ENCODE data around the gene NINJ1. TPM values are rescaled to one million over a fixed set of nuclear protein-coding genes. Genes with fewer than 3 reads are reported as not detected.

NINJ1 gene
- total and polyA plus RNA-seq, 5 experiments from 2014 or later: 33.8 to 97.6 (median 78.5) TPM

DNA sequence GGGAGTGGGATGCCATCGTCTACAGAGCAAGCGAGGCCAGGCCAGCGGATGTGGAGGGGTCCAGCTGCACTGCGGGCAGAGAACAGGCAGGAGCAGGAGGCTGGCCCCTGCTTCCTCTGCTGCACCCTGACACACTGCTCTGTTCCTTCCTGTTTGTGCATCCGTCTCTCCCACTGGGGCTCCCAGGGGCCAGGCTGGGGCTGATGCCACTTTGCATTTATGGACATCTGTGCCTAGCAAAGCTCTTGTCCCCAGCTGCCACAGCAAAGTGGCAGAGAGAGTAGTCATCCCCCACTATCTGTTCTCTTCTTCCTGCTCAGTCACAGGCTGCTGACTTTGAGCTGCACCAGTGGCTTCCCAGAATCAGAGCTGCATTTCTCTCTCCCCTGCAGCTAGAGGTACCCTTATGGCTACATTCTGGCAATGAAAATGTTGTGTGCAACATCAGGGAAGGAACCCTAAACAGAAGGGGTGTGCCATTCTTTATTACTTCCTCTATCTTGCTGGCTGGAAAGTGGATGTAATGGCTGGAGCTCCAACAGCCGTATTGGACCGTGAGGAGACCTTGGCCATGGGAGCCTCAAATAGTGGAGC is 4.2 kb upstream of the NINJ1 start:
- Mint-ChIP-seq H3K27me3 (no peaks in the 10 kb centered on the region), H3K4me1 (peaks cover 20 to 65% (median 56%) of the 10 kb centered on the region in 4 donors), H3K9me3 (no peaks in the 10 kb centered on the region), H3K36me3 (no peaks in the 10 kb centered on the region), H3K27ac (peak overlapping the region in 4 of 10 donors; percentile 37 to 86 (median 70)), H3K4me3 (peak overlapping the region in 2 of 10 donors; percentile 10 to 53)
- DNase-seq (no peak), ATAC-seq (no peak)
- POLR2A ChIA-PET: interaction anchor here (0.6 to 5.7 kb wide), 8 partner anchors 9 to 437 kb away, joined by 3 to 54 read pairs (median 4); no protein-coding TSS in a partner anchor

DNA sequence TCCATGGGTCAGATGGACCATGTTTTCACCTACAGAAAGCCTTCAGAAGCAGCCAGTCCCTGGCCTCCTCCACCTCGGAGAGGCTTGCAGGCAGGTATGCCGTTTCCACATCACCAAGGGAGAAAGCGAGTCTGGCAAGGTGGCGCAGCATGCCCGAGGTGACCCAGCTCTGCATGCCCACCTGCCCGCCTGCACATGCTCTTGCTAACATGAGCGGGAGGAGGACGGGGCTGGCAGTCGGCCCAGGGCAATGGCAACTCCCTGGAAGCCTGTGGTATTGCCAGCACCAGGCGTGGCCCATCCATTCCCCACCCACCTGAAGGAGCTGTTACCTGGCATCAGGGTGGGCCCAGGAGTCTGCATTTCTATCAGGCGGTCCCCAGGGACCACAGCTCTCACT is 3.3 kb upstream of the NINJ1 start:
- Mint-ChIP-seq H3K36me3 (no peaks in the 10 kb centered on the region), H3K27me3 (no peaks in the 10 kb centered on the region), H3K9me3 (no peaks in the 10 kb centered on the region), H3K27ac (peak overlapping the region in 2 of 10 donors; percentile 33 to 85), H3K4me1 (peaks cover 25 to 65% (median 57%) of the 10 kb centered on the region in 4 donors), H3K4me3 (peak overlapping the region in 3 of 10 donors; percentile 3 to 23 (median 13))
- DNase-seq (no peak), ATAC-seq (no peak)
- POLR2A ChIA-PET: interaction anchor here (0.7 to 5.7 kb wide), 5 partner anchors 12 to 250 kb away, joined by 3 to 54 read pairs (median 4); no protein-coding TSS in a partner anchor

DNA sequence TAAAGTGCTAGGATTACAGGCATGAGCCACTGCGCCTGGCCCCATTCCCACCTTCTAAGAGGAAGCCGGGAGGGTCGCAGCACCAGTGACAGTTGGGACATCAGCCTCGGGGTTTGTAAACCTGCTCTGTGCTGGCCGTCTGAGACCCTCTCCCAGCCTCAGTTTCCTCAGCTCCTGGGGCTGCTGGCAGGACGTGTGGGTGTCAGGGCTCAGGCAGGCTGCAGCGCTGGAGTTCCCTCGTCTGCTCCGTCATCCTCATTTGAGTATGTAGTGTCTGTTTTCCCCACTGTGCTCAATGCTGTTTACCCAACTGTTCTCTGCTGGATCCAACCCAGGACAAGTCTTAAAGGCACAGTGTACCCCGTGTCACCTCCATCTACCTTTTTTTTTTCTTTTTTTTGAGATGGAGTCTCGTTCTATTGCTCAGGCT is 2.0 kb upstream of the NINJ1 start:
- Mint-ChIP-seq H3K4me1 (peaks cover 35 to 69% (median 62%) of the 10 kb centered on the region in 4 donors), H3K36me3 (no peaks in the 10 kb centered on the region), H3K27ac (peak overlapping the region in 8 of 10 donors; percentile 47 to 99 (median 71)), H3K27me3 (no peaks in the 10 kb centered on the region), H3K4me3 (peak overlapping the region in 8 of 10 donors; percentile 12 to 92 (median 30)), H3K9me3 (no peaks in the 10 kb centered on the region)
- ATAC-seq (no peak), DNase-seq (no peak)
- POLR2A ChIA-PET: interaction anchor here (0.7 to 5.7 kb wide), 4 partner anchors 7 to 96 kb away, joined by 5 to 54 read pairs (median 30); no protein-coding TSS in a partner anchor

DNA sequence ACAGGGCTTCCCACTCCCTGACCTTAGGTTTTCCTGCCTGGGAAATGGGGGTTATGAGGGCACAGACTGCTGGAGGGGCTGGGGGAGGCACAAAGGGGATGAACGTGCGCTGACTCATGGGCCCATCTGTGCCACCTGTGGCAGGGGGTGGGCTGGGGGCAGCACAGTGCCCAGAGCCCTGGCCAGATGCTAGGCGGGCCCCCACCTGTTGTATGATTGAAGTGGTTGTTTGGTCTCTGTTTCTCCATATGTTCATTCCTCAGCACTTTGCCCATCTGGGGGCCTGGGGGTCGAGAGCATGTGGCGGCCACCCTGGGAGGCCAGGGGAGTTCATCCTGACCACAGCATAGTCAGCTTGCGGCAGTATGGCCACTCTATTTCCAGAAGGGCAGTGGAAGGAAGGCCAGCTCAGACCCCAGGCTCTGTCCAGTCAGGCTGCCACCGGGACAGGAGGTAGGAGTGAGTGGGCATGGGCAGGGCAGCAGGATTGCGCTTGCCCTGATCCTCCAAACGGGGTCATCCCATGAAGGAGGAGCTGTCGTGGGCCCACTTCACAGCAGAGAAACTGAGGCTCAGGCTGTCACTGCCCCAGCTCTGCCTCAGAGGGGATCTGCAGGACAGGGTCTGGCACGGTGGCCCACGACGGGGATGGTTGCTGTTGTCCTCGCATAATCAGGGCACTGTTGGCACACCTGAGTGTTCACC is 841 bp upstream of the NINJ1 start:
- ATAC-seq (no peak), DNase-seq (no peak)
- H3K27me3 Mint-ChIP-seq: no peaks in the 10 kb centered on the region
- peak overlapping the region; percentile 83 to 92 (median 86) for H3K4me3 Mint-ChIP-seq
- no peaks in the 10 kb centered on the region for H3K9me3 Mint-ChIP-seq
- H3K36me3 Mint-ChIP-seq: no peaks in the 10 kb centered on the region
- POLR2A ChIA-PET: interaction anchor here (0.8 to 5.7 kb wide), 12 partner anchors 8 to 432 kb away, joined by 3 to 54 read pairs (median 6); partner anchors contain the start of gene CARD19
- peaks cover 40 to 69% (median 62%) of the 10 kb centered on the region in 4 donors for H3K4me1 Mint-ChIP-seq
- H3K27ac Mint-ChIP-seq: peak overlapping the region; percentile 82 to 99 (median 96)

DNA sequence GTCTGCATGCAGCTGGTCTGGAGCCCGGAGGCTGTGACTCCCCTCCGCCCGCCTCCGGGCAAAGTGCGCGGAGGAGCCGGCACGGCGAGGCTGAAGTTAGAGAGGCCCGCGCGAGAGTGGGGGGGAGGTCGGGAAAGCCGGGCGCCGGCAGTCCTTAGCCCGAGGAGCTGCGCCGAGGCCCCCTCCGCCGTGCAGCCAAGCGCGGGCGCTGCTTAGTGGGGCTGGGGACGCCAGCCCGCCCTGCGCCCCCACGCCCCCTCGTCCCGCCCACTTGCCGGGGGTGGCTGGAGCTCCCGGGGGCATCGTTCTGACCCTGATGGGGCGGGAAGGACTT is 403 bp downstream of the NINJ1 start:
- no peaks in the 10 kb centered on the region for H3K9me3 Mint-ChIP-seq

DNA sequence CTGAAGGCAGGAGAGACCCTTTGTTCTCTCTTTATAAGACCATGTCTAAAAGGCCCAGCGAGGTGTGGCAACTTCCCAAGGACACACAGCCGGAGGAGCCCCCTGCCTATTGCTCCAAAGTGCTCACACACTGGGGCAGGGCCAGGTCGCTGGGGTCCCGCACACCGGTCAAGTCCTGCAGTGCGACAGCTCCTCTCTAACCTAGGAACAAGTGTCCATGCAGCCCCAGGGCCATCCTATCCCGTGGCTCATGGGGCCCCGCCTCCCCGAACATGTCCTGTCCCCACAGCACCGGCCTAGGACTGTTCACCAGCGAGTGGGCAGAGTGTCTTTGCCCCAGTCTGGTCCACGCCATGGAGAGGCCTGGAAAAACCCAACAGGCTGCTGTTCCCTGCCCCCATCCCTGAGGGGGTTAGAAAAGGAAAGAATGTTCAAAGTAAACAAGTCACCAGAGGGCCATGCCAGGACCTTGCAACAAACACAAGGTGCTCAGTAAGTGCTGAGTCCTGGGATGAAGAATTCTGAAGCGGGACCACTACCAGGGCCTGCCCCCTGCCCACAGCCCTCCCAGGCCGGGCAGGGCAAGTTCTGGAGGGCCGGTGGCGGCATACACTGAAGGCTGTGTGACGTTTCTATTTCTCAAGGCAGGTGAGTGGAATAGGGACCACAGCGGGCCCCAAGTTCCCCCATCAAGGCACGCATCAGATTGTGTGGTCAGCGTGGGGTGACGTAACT is 938 bp downstream of the NINJ1 start:
- DNase-seq (peak in 1 of 10 donors; percentile 61), ATAC-seq (peak in 1 of 2 donors; percentile 9)
- POLR2A ChIA-PET: interaction anchor here (0.9 to 5.7 kb wide), 12 partner anchors 8 to 166 kb away, joined by 3 to 54 read pairs (median 7); partner anchors contain the start of gene CARD19
- Mint-ChIP-seq H3K9me3 (no peaks in the 10 kb centered on the region), H3K27ac (peak overlapping the region; percentile 76 to 99 (median 89)), H3K36me3 (peaks cover 0 to 3% (median 0%) of the 10 kb centered on the region in 3 donors), H3K27me3 (no peaks in the 10 kb centered on the region), H3K4me1 (peaks cover 43 to 73% (median 66%) of the 10 kb centered on the region in 4 donors), H3K4me3 (peak overlapping the region; percentile 85 to 93 (median 88))

More for the DNA sequence above, 403 bp downstream of the NINJ1 start:
- peak overlapping the region; percentile 85 to 93 (median 88) for H3K4me3 Mint-ChIP-seq
- peaks cover 0 to 2% (median 0%) of the 10 kb centered on the region in 3 donors for H3K36me3 Mint-ChIP-seq
- DNase-seq (peak in 5 of 10 donors; percentile 39 to 57 (median 40)), ATAC-seq (peak; percentile 4 to 35)
- POLR2A ChIA-PET: interaction anchor here (0.6 to 5.7 kb wide), 19 partner anchors 8 to 433 kb away, joined by 3 to 54 read pairs (median 5); partner anchors contain the start of gene CARD19
- H3K4me1 Mint-ChIP-seq: peaks cover 39 to 73% (median 66%) of the 10 kb centered on the region in 4 donors
- peak overlapping the region; percentile 76 to 99 (median 89) for H3K27ac Mint-ChIP-seq
- no peaks in the 10 kb centered on the region for H3K27me3 Mint-ChIP-seq

DNA sequence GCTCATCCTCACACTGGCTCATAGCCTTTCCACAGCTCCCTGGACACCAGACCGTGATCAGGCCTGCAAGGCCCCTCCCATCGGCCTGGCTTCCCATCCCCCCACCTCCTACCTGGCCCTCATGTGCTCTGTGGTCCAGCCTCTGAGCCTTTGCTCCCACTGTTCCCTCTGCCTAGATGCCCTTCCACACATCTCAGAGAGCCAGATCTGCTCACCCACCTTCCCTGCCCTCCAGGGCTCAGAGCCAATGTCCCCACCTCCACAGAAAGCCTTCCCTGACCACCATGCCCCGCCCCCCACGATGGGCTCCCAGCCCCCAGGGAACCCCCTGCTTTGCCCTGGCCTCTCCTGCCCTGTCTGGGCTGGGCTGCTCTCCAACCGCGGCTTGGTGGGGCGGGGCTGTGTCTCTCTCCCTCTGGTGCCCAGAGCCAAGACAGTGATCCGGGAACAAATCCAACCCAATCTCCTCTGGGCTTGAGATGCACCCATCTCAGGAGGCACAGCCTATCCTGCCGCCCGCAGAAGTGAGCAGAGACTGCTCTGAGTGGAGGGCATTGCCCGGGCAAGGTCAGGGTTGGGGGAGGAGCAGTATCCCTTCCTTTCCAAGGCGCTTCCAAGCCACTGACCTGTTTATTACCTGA is 1.6 kb downstream of the NINJ1 start:
- H3K27me3 Mint-ChIP-seq: no peaks in the 10 kb centered on the region
- H3K36me3 Mint-ChIP-seq: peaks cover 0 to 3% (median 0%) of the 10 kb centered on the region in 3 donors
- peak overlapping the region; percentile 85 to 93 (median 88) for H3K4me3 Mint-ChIP-seq
- no peaks in the 10 kb centered on the region for H3K9me3 Mint-ChIP-seq
- H3K27ac Mint-ChIP-seq: peak overlapping the region; percentile 76 to 99 (median 89)
- POLR2A ChIA-PET: interaction anchor here (1.0 to 5.6 kb wide), 4 partner anchors 7 to 104 kb away, joined by 3 to 53 read pairs (median 6); no protein-coding TSS in a partner anchor
- DNase-seq: no peak
- no peak for ATAC-seq
- H3K4me1 Mint-ChIP-seq: peaks cover 42 to 74% (median 67%) of the 10 kb centered on the region in 4 donors

DNA sequence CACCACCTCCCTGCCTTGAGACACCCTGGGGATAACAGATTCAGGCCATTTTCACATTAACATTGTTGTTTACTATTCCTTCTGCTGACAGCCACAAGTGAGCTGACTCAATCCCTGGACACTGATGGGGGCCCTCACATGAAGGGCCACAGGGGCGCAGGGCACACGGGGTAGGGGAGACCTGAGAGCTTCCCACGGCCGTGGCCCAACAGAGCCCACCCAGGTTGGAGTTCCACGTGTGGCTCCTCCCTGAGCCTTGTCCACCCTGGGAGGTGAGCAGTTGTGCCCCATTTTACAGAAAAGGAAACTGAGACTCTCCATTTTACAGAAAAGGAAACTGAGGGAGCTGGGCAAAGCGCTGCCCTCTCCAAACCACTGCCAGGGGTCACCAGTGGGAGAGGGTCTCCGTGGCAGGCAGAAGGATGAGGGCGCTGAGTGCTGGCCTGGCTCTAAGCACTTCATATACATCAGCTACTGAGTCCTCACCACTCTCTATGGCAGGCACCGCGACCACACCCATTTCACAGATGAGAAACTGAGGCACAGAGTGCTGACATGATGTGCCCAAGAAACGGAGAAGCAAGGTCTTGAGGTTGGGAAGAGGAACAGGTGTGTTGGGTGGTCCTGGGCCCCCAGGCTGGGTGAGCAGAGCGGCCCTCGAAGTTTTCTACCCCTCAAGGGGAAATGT is 2.3 kb downstream of the NINJ1 start:
- Mint-ChIP-seq H3K27me3 (no peaks in the 10 kb centered on the region), H3K4me1 (peaks cover 44 to 76% (median 72%) of the 10 kb centered on the region in 4 donors), H3K4me3 (peak overlapping the region; percentile 63 to 93 (median 87)), H3K27ac (peak overlapping the region; percentile 66 to 99 (median 88)), H3K36me3 (peaks cover 0 to 3% (median 0%) of the 10 kb centered on the region in 3 donors), H3K9me3 (no peaks in the 10 kb centered on the region)
- DNase-seq: no peak
- POLR2A ChIA-PET: interaction anchor here (1.0 to 5.6 kb wide), 3 partner anchors 8 to 103 kb away, joined by 3 to 53 read pairs (median 4); no protein-coding TSS in a partner anchor
- no peak for ATAC-seq

DNA sequence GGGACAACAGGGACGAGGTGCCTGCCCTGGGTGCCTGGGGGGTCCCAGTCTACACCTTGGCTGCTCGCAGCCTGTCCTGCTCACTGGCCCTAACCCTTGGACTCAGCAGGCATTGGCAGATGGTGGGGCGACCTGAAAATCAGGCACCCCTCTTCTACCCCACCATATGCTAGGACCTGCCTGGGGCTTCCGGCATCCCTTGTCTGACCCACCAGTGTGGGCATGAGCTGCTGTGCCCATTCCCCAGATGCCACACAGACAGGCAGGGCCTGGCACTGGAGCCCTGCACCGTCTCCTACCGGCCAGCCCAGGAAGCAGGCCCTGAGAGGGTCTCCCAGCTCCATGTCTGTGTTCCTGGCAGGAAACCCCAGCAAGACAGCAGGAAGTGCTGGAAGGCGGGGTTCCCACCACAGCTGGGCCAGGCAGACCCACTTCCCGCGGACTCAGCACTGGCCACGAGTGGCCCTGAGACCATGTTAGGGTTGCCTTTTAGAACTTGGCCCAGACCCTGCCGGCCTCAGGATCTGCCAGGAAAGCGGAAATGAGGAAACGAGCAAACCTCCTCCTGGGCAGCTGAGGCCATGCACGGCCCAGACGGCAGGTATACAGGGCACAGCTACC is 3.1 kb downstream of the NINJ1 start:
- Mint-ChIP-seq H3K9me3 (no peaks in the 10 kb centered on the region), H3K27ac (peak overlapping the region in 9 of 10 donors; percentile 29 to 99 (median 88)), H3K36me3 (peaks cover 0 to 3% (median 0%) of the 10 kb centered on the region in 3 donors), H3K27me3 (no peaks in the 10 kb centered on the region), H3K4me1 (peaks cover 46 to 82% (median 78%) of the 10 kb centered on the region in 4 donors), H3K4me3 (peak overlapping the region in 8 of 10 donors; percentile 67 to 90 (median 87))
- POLR2A ChIA-PET: interaction anchor here (1.3 to 5.6 kb wide), 4 partner anchors 12 to 102 kb away, joined by 3 to 53 read pairs (median 4); no protein-coding TSS in a partner anchor
- no peak for DNase-seq
- no peak for ATAC-seq

DNA sequence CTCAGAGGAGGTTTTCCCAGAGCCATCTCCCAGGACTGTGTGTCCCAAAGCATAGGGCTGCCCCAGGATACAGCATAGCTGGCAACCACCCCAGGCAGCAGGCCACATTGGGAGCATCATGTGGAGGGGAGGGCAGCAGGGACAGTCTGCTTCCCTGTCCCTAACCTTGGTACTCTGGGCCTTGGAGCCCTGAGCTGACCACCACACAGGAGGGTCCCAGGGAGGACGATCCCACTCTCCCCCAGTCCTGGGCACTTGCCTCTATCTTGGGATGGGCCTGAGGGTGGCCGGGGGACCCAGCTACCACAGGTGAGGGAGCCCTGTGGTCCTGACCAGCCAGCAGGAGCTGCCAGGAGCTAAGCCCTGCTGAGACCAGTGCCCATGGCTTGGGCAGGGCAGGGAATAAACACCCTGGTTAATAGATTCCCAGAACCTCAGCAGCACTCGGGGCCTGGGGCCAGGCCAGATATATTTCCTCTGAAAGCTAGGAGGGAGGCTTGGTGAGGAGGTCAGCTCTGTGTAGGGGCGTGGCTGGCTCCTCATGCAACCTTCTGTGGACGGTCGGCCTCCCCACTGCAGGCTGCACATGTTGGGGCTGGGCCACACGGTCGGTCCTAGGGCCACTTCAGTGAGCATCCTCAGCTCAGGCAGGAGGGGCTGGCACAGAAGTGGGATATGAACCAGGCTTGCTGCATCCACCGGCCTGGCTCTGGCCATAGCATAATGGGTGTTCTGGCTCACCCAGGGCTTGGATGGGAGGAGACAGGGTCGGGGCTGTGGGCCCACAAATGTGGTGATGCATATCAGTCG is 4.2 kb downstream of the NINJ1 start:
- Mint-ChIP-seq H3K9me3 (no peaks in the 10 kb centered on the region), H3K36me3 (peaks cover 0 to 6% (median 5%) of the 10 kb centered on the region in 3 donors), H3K27me3 (no peaks in the 10 kb centered on the region), H3K27ac (peak overlapping the region in 8 of 10 donors; percentile 29 to 99 (median 78)), H3K4me1 (peaks cover 47 to 86% (median 82%) of the 10 kb centered on the region in 4 donors), H3K4me3 (peak overlapping the region in 2 of 10 donors; percentile 14 to 39)
- no peak for DNase-seq
- no peak for ATAC-seq
- POLR2A ChIA-PET: interaction anchor here (0.6 to 2.0 kb wide), 10 partner anchors 9 to 164 kb away, joined by 3 to 13 read pairs (median 4); partner anchors contain the start of gene CARD19
